Esophagus (tissue), 2 donors: ENCODE data around the gene ZNF662. TPM values are rescaled to one million over a fixed set of nuclear protein-coding genes. Genes with fewer than 3 reads are reported as not detected.
"Not testable (repeated sequence)": the region's sequence is repeated elsewhere in the genome, so short reads cannot be mapped to it uniquely, and the experiment has no call there.

Experiments
- H3K27ac ChIP-seq, 2 donors: one replicate each; pipeline ENCODE4 v1.5.1; 2013; ENCODE audit warnings: low read depth in 2 of 2, mild to moderate bottlenecking in 2 of 2, inconsistent platforms in 1 of 2, low read length in 1 of 2, moderate library complexity in 1 of 2
- H3K27me3 ChIP-seq, 2 donors: one replicate each; pipeline ENCODE4 v1.6.1; 2013; ENCODE audit warnings: low read length in 2 of 2, control low read depth in 1 of 2, mild to moderate bottlenecking in 1 of 2; ENCODE audit not compliant: insufficient read depth in 2 of 2, control insufficient read depth in 1 of 2
- H3K36me3 ChIP-seq, 2 donors: one replicate each; pipeline ENCODE4 v1.6.1; 2013; ENCODE audit warnings: low read length in 1 of 2; ENCODE audit not compliant: control insufficient read depth in 2 of 2, insufficient read depth in 2 of 2
- H3K4me1 ChIP-seq, 2 donors: one replicate each; pipeline ENCODE4 v1.6.1; 2013; ENCODE audit warnings: low read length in 1 of 2; ENCODE audit not compliant: control insufficient read depth in 2 of 2, insufficient read depth in 2 of 2
- H3K4me3 ChIP-seq, 2 donors: one replicate each; pipeline ENCODE4 v1.5.1; 2013; ENCODE audit warnings: low read length in 2 of 2, mild to moderate bottlenecking in 2 of 2, low read depth in 1 of 2, moderate library complexity in 1 of 2
- H3K9me3 ChIP-seq, 2 donors: one replicate each; pipeline ENCODE4 v1.6.1; 2013; ENCODE audit warnings: mild to moderate bottlenecking in 2 of 2, low read depth in 1 of 2, low read length in 1 of 2, moderate library complexity in 1 of 2; ENCODE audit not compliant: control insufficient read depth in 2 of 2, insufficient read depth in 1 of 2
- WGBS, 2 donors: extraction: QIAGEN DNeasy Blood & Tissue Kit; methylation state at CpG; one replicate each; pipeline ENCODE4 v1.1.7; 2013; 5-methylcytosine and 5-hydroxymethylcytosine counted together
- polyA plus RNA-seq, 2 donors: library from polyadenylated mRNA; stranded (reverse); fragments of 200-250 nt; gene quantifications; one replicate each; pipeline ENCODE4 v1.2.3, GENCODE V29; 2013
- donor health status: healthy with polysubstance abuse.
- donor health status: Bipolar disorder and iron deficiency.

ZNF662 gene
- polyA plus RNA-seq, 2 donors: 2.5 to 5.2 TPM

- H3K36me3 ChIP-seq: no peaks in the 10 kb centered on the region
- H3K9me3 ChIP-seq: no peaks in the 10 kb centered on the region
- WGBS, 2 donors: 89 to 91% methylated on average over 10 of the region's 10 CpGs
- peaks cover 0 to 2% of the 10 kb centered on the region in 2 donors for H3K27me3 ChIP-seq
- H3K4me1 ChIP-seq: no peaks in the 10 kb centered on the region
- no peak overlapping the region for H3K4me3 ChIP-seq
- H3K27ac ChIP-seq: no peak overlapping the region
These were observed 31.2 kb upstream of the ZNF662 start for GRCh38 chr3:42874749-42875148.

- no peak within 1 kb of the TSS for H3K4me3 ChIP-seq
- no peaks in the 10 kb centered on the region for H3K9me3 ChIP-seq
- 79 to 85% methylated on average over 13 of the region's 13 CpGs for WGBS, 2 donors
- H3K36me3 ChIP-seq: no peaks in the 10 kb centered on the region
- H3K27me3 ChIP-seq: peaks cover 0 to 2% of the 10 kb centered on the region in 2 donors
- H3K27ac ChIP-seq: no peak within 1 kb of the TSS
- H3K4me1 ChIP-seq: peaks cover 0 to 3% of the 10 kb centered on the region in 2 donors
These were observed 30.4 kb upstream of the ZNF662 start, which contains the start of gene CYP8B1 for GRCh38 chr3:42875325-42876151. TSS of gene CYP8B1 (minus strand) at chr3:42875879. CDS start at chr3:42875816, 63 bp downstream.

DNA sequence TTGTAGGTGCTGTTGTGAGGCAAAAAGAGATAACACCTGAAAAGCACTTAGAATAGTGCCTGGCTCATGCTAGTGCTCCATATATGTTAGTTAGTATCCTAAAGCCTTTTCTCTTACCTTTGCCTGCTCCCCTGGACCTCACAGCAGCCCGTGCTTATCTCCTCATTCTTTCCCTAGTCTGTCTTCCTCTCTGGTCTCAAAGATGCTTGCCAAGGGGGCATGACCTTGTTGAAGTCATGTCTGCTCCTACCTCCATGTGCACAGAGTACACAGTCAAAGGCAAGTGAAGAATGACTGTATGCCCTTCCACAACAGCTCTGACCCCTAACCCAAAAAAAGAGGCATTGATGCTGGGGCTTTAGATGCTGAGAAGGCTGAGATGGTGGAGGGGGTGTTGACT is 29.5 kb upstream of the ZNF662 start:
- H3K27me3 ChIP-seq: peaks cover 0 to 2% of the 10 kb centered on the region in 2 donors
- H3K4me1 ChIP-seq: peaks cover 0 to 7% of the 10 kb centered on the region in 2 donors
- no peak overlapping the region for H3K4me3 ChIP-seq
- WGBS, 2 donors: 53 to 64% methylated on average over 1 of the region's 1 CpG
- no peaks in the 10 kb centered on the region for H3K36me3 ChIP-seq
- no peaks in the 10 kb centered on the region for H3K9me3 ChIP-seq
- H3K27ac ChIP-seq: no peak overlapping the region

- WGBS, 2 donors: 66 to 75% methylated on average over 7 of the region's 7 CpGs
- Histone ChIP-seq H3K27me3 (peaks cover 0 to 2% of the 10 kb centered on the region in 2 donors), H3K36me3 (no peaks in the 10 kb centered on the region), H3K9me3 (no peaks in the 10 kb centered on the region), H3K4me3 (no peak overlapping the region), H3K4me1 (peaks cover 0 to 7% of the 10 kb centered on the region in 2 donors), H3K27ac (no peak overlapping the region)
These were observed 28.8 kb upstream of the ZNF662 start for GRCh38 chr3:42876940-42877720.

DNA sequence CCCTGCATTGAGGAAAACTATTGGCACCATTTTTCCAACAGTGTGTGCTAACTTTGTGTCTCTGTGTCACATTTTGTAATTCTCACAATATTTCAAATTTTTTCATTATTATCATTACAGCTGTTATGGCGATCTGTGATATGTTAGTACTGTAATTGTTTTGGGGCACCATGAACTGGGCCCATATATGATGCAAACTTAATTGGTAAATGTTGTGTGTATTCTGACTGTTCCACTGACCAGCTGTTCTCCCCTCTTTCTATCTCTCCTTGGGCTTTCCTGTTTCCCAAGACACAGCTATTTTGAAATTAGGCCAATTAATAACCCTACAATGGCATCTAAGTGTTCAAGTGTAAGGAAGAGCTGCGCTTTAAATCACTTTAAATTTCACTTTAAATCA is 28.1 kb upstream of the ZNF662 start:
- Histone ChIP-seq H3K4me3 (no peak overlapping the region), H3K36me3 (no peaks in the 10 kb centered on the region), H3K9me3 (no peaks in the 10 kb centered on the region), H3K27ac (no peak overlapping the region), H3K27me3 (peaks cover 0 to 2% of the 10 kb centered on the region in 2 donors), H3K4me1 (peaks cover 0 to 7% of the 10 kb centered on the region in 2 donors)
- WGBS, 2 donors: 92 to 94% methylated on average over 2 of the region's 2 CpGs

DNA sequence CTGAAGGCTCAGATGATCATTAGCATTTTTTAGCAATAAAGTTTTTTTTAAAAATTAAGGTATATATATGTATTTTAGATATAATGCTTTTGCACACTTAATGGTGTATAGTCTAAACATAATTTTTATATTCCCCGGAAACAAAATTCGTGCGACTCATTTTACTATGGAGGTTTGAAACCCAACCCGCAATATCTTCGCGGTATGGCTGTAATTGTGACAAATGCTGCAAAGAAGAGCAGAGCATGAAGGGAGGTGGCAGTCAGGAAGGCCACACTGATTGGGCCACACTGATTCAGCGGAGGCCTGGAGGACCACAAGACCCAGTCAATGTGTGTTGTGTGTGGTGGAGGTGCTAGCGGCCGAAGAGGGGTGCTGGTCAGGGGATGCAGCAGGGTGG is 25.8 kb upstream of the ZNF662 start:
- 86 to 89% methylated on average over 9 of the region's 9 CpGs for WGBS, 2 donors

GRCh38 chr3:42880601-42881451 is 25.1 kb upstream of the ZNF662 start:
- H3K4me1 ChIP-seq: peaks cover 0 to 7% of the 10 kb centered on the region in 2 donors
- no peaks in the 10 kb centered on the region for H3K9me3 ChIP-seq
- H3K4me3 ChIP-seq: peak overlapping the region; percentile 53 to 56
- H3K36me3 ChIP-seq: no peaks in the 10 kb centered on the region
- H3K27ac ChIP-seq: peak overlapping the region; percentile 23 to 38
- H3K27me3 ChIP-seq: no peaks in the 10 kb centered on the region
- WGBS, 2 donors: 2% methylated on average over 60 to 61 of the region's 61 CpGs

More for the DNA sequence above, 25.8 kb upstream of the ZNF662 start:
- H3K4me1 ChIP-seq: peaks cover 0 to 7% of the 10 kb centered on the region in 2 donors
- H3K27ac ChIP-seq: no peak overlapping the region
- no peaks in the 10 kb centered on the region for H3K9me3 ChIP-seq
- H3K27me3 ChIP-seq: no peaks in the 10 kb centered on the region
- peak overlapping the region in 1 of 2 donors; percentile 53 for H3K4me3 ChIP-seq
- no peaks in the 10 kb centered on the region for H3K36me3 ChIP-seq

DNA sequence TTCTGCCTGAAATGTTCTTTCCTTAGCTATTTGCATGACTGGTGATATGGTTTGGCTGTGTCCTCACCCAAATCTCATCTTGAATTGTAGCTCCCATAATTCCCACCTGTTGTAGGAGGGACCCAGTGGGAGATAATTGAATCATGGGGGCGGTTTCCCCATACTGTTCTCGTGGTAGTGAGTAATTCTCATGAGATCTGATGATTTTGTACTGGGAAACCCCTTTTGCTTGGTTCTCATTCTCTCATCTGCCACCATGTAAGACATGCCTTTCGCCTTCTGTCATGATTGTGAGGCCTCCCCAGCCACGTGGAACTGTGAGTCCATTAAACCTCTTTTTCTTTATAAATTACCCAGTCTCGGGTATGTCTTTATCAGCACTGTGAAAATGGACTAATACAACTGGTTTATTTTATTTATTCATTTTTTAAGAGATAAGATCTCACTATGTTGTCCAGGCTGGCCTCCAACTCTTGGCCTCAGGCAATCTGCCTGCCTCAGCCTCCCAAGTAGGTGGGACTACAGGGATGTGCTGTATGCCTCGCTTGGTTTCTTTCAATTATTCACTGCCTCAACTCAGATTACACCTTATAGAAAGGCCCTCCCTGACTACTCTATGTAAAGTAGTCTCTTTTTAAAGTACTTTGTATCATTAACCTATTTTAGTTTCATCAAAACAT is 22.6 kb upstream of the ZNF662 start:
- 73% methylated on average over 6 of the region's 6 CpGs for WGBS, 2 donors
- H3K4me1 ChIP-seq, H3K4me3 ChIP-seq, H3K9me3 ChIP-seq, H3K27me3 ChIP-seq, H3K36me3 ChIP-seq, H3K27ac ChIP-seq: not testable (repeated sequence)
